Embryonic facial prominence (tissue), 1 donor: ENCODE results near the gene MYH11.
"Not testable (repeated sequence)": the region's sequence is repeated elsewhere in the genome, so short reads cannot be mapped to it uniquely, and the experiment has no call there.

ENCODE experiments used
- DNase-seq: peaks from one replicate; pipeline ENCODE4 v3.0.0-alpha.2; 2016; ENCODE audit errors: extremely low spot score

MYH11 gene

DNA sequence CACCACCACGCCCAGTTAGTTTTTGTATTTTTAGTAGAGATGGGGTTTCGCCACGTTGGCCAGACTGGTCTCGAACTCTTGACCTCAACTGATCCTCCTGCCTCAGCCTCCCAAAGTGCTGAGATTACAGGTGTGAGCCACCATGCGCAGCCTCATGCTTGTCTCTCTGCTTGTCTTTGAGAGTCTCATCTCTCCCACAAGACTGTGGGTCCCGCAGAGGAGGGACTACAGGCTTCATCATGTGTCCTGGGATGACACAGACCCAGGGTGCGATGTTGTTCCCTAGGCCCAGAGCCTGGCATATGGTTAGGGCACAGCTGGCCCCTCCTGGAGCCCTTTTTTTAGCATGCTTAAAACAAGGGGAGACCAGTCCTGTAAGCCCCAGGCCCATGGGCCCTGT is 104.9 kb downstream of the MYH11 start:
- DNase-seq = no peak

DNA sequence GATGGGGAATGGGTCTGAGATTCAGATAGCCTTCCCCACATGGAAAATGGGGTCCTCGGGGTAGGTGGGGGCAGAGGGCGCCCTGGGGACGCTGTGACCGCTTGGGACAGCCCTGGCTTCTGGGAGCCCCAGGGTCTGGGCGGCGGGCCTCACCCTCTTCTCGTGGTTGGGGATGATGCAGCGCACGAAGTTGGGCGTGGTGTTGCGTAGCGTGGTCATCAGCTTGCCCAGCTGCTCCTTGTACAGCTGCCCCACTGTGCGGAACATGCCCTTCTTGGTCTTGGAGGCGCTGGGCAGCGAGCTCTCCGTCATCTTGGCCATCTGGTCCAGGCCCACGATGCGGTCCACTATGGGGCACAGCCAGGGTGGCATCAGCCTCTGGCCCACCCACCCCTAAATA is 106.8 kb downstream of the MYH11 start:
- DNase-seq = no peak

DNA sequence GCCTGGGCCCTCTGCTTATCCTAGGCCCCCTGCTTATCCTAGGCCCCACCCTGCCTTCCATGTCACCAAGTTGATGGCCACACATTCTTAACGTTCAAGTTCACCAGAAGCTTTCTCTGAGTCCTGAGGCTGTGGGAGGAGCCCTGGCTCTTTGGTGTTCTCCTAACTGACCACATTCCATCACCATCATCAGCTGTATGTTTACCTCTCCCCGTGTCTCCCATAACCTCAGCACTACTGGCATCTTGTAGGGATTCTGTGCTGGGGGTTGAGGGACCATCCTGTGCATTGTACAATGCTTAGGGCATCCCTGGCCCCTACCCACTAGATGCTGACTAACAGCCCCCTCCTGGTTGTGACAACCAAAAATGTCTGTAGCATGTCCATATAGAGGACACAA is 107.5 kb downstream of the MYH11 start:
- no peak for DNase-seq

DNA sequence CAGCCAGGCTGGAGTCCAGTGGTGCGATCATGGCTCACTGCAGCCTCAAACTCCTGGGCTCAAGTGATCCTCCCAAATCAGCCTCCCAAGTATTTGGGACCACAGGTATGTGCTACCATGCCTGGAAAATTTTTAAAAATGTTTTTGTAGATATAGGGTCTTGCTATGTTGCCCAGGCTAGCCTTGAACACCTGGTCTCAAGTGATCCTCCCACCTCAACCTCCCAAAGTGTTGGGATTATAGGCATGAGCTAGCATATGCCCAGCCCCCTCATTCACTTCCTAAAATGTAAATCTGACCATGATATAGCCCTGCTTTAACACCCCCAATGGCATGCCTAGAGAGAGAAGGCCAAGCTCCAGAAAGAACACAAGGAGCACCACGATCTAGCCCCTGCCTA is 108.2 kb downstream of the MYH11 start:
- no peak for DNase-seq

DNA sequence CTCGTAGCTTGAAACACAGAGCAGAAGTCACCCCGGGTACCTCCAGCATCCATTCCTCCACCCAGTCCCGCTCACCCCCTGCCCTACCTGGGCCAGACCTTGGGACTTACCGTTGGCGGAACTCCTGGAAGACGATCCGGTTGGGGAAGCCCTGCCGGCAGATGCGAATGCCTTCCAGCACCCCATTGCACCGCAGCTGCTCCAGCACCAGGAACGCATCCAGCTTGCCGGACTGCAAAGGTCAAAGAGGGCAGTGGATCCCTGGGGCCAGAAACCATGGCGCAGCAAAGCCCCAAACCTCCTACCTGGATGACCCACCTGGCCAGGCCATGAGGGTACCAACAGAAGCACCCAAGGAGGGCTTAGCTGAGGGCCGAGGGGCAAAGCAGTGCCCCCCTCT is 108.9 kb downstream of the MYH11 start:
- DNase-seq = no peak

DNA sequence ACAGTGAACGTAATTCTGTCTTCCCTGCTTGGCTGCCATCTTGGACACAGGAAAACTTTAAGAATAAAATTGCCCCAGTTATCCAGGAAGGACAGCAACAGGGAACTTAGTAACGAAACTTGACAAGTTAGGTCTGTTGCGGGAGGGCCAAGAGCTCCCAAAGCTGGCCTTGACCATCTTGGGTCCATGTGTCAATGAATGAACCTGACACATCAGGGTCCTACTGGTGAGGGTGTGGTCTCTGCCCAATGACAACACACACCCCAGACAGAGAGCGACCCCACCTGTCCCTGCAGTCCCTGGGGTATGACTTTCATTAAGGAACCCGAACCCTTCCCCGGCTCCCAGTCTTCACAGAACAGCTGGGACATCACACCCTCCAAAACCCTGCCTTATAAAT is 110.5 kb downstream of the MYH11 start:
- DNase-seq = no peak

DNA sequence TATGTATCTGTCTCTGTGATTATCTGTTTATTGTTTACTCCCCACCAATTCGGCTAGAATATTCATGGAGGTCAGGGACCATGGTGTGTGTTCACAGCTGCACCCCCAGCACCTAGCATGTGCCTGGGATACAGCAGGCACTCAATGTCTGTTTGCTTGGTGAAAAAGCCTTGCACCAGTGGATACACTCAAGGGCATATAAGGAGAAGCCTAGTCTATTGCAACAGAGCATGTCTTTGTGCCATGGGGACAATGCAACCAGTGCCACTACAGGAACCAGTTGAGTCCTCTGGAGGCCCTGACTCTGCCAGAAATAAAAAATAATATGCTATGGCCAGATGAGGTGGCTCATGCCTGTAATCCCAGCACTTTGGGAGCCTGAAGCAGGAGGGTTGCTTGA is 113.2 kb downstream of the MYH11 start:
- no peak for DNase-seq

DNA sequence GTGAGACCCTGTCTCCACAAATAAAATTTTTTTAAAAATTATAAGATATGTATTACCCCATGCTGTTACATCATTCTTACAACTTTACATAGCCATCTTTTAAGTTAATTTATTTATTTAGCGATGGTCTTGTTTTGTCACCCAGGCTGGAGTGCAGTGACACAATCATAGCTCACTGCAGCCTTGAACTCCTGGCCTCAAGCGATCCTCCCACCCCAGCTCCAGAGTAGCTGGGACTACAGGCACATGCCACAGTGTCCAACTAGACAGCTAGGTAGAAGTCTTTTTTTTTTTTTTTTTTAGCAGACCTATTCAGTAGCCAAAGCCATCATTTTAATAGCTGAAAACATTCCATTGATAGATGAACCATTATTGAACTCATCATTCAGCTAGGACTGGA is 114.1 kb downstream of the MYH11 start:
- no peak for DNase-seq

DNA sequence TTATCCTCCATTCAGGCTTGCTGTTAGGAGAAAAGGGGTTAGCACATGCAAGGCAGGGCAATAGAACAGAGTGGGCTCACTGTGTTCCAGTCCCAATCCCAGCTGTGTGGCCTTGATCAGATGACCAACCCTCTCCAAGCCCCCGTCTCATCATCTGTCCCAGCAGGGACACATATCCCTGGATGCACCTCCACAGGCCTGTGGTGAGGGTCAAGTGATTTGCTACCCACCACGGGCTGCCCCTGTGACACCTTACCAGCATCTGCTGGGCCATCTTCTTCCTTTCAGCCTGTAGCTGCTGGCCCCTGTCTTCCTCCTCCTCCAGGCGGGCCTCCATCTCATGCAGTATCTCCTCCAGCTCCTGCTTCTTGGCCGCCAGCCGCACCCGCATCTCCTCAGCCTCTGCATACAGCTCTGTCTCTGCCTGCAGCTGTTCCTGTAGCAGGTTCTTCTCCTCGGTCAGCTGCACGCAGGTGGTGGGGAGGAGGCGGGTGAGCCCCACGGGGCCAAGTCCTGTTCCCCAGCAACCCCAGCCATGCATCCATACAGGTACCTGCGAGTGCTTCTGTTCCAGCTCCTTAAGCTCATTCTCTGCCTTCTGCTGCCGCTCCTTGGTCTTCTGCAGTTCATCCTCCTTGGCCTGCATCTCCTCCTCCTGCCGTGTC is 115.5 kb downstream of the MYH11 start:
- DNase-seq = no peak

DNA sequence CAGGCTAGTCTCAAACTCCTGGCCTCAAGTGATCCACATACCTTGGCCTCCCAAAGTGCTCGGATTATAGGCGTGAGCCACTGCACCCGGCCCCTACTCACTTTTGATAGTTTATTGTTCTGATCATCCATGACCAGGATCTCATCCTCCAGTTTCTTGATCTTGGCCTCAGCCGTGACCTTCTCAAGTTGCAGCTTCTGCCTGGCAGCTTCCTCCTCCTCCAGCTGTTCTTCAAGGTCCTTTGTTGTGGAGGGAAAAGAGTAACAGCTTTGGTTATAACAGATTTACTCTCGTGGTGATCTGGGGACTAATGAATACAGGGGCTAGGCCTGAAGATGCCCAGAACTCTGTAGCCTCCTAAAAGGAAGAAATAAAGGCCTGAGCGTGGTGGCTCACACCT is 116.9 kb downstream of the MYH11 start:
- DNase-seq = no peak

DNA sequence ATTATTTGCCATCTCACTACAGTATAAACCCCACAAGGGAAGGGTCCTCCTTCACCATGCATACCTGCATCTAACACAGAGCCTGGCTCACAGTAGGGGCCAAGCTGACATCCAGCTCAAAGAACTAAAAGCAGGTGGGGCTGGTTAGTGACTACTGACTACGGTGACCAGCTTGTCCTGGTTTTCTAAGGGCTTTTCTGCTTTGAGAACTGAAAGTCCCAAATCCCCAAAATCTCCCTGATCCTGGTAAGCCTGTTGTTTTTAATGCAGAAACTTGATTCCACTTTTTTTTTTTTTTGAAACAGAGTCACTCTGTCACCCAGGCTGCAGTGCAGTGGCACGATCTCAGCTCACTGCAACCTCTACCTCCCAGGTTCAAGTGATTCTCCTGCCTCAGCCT is 117.4 kb downstream of the MYH11 start:
- DNase-seq = no peak

DNA sequence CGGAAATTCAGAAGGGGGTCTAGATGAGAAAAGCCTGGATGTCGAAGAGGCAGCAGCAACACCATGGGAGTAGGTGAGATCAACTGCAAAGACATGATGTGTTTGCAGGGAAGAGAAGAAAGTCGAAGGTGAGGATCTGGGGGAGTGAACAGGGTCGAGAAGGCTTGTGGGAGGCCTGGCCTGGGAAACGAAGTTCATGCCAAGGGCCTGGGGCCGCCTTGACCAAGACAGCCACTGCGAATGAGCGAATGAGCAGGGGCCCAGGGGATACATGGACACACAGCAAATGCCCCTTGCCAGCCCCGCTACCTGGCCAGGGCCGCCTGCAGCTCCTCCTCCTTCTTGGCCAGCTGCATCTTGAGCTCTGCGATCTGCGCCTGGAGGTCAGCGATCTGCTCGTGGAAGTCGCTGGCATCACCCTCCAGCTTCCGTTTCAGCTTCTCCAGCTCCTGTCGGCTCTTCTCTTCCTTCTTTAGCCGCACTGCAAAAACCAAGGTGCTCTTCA is 119.6 kb downstream of the MYH11 start:
- no peak for DNase-seq

DNA sequence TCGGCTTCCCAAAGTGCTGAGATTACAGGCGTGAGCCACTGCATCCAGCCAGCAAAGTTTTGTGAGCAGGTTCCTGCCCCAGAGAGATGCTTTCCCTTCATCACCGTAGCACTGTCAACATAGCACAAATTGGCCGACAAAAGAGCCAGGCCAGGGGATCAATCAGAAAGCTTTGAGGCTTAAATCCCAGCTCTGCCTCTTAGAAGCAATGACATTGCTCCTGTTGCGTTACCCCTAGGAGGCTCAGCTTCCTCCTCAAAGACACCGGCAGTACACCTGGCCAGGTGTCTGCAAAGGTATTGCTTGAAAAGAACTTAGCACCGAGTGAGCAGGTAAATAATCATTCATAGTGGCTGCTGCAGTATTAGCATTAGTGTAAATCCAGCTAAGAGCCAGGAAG is 120.3 kb downstream of the MYH11 start:
- no peak for DNase-seq

DNA sequence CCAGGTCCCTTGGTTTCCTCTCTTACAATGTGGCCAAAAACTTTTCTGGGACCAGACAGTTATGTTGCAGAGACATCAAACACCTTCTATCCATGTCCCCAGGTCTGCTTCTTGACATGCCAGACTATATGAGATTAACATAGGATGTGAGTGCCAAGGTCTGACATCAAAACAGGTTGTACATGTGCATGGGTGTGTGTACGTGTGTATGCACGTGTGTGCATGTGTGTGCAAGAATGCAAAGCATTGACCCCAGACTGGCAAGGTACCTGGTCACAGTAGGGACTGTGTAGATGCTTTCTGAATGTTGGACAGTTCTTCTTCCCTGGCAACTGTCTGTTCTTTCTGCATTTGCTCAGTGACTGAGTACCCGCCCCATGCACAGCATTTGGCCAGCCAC is 121.2 kb downstream of the MYH11 start:
- DNase-seq = no peak

DNA sequence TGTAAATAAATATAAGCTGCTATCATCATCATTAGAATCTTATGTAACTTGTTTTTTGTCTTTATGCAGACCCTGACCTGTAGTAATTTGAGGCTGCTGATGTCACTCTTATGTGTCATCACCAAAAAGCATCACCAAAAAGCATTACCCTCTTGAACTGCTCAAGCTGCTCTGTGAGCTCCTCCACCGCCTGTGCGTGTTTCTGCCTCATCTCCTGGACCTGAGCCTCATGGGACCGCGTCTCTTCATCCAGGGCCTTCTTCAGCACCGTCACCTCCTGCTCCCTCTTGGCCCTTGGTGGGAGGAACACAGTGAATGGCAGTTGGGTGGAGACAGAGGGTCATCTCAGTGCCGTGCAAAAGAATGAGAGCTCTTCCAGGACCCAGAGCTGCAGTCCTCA is 124.4 kb downstream of the MYH11 start:
- DNase-seq = no peak

DNA sequence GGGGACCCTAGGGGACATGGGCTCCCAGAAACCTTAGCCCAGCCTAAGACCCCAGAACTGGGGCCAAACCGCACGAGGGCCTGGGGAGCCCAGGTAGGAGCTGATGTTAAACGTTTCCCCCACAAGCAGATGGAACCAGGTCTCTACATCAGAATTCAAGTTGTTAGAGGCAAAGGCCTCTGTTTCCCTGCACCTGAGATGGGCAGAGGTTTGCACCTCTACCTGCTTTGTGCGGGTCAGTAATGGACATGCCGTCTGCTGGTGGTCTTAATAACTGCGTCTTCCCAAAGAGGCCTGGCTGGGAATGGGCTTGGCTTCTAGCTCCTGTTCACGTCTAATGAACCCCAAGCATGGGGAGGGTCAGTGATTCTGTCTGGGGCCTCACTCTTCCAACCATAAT is 127.7 kb downstream of the MYH11 start:
- DNase-seq = no peak

DNA sequence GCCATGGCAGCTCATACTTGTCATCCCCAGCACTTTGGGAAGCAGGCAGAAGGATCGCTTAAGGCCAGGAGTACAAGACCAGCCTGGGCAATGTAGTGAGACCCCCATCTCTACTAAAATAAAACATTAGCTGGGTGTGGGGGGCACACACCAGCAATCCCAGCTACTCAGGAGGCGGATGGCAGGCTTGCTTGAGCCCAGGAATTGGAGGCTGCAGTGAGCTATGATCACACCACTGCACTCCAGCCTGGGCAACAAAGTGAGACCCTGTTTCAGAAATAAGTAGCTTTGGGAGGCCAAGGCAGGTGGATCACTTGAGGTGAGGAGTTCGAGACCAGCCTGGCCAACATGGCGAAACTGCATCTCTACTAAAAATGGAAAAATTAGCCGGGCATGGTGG is 129.1 kb downstream of the MYH11 start:
- DNase-seq = not testable (repeated sequence)

DNA sequence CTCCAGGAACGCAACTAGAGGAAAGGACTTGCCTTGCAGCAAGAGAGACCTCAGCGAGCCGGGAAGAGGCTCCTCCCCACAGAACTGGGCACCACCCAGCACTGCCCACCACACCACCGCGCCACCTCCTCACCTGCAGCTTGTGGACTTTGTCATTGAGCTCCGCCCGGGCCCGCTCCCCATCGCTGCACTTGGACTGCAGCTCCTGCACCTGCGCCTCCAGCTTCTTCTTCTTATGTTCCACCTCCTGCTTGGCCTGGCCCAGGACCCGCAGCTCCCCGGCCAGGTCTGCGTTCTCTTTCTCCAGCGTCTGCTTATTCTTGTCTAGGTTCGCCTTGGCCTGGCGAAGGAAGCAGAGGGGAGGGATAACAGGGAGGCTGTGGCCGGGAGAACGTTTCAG is 130.1 kb downstream of the MYH11 start:
- no peak for DNase-seq

DNA sequence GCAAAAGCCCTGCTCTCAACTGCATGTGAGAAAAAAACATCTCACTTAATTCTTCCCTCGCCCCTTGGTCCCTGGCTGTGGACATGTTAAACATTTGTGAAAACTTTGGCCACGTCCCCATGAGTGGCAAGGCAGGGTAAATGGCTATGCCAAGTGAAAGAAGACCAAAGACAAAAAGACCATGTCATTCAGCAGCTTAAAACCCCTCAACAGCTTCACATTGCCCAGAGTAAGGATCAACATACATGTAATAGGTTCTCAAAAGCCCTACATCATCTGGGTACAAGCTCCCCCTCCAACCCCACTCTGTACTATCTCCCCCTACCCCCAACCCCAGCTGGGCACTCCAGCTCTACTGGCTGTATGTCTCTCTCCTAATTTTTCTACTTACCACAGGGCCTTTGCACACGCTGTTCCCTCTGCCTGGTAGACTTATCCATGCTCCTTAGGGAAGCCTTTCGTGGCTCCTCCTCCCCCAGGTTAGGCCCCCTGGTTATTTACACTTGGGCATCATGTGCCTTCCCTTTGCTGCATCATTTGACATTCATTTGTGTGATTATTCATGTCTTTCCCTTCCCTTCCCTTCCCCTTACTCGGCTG is 131.1 kb downstream of the MYH11 start:
- no peak for DNase-seq

DNA sequence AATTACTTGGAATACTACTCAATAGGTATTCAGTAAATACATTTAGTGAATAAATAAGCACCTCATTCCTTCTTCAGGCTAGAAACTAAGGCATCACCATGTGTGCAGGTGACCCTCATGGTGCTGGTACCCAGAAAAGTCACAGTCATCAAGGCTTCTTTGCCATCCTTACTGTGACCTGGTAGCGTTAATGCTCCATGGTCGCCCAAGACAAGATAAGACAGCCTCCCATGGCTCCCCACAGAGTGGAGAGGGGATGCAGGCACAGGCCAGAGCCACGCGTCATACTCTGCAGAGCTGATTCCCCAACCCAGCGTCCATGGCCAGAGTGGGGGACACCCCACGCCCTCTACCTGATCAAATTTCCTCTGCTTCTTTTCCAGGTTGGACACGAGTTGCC is 133.0 kb downstream of the MYH11 start:
- no peak for DNase-seq

DNA sequence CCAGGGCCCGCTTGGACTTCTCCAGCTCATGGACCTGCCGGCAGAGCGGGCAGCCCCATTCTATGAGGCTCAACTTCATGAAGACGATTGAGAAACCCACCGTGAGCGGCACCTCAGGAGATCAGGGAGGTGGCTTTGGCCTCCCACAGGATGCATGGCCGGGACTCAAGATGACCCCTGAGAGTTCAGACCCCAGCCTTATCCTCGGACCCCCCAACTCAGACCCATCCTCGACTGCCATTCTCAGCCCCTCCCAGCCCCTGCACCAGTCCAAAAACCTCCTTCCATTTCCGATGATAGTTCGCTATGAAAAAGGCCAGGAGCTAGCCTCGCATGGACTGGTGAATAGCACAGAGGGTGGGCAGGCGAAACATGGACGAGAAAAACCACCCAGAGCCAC is 135.8 kb downstream of the MYH11 start:
- no peak for DNase-seq

DNA sequence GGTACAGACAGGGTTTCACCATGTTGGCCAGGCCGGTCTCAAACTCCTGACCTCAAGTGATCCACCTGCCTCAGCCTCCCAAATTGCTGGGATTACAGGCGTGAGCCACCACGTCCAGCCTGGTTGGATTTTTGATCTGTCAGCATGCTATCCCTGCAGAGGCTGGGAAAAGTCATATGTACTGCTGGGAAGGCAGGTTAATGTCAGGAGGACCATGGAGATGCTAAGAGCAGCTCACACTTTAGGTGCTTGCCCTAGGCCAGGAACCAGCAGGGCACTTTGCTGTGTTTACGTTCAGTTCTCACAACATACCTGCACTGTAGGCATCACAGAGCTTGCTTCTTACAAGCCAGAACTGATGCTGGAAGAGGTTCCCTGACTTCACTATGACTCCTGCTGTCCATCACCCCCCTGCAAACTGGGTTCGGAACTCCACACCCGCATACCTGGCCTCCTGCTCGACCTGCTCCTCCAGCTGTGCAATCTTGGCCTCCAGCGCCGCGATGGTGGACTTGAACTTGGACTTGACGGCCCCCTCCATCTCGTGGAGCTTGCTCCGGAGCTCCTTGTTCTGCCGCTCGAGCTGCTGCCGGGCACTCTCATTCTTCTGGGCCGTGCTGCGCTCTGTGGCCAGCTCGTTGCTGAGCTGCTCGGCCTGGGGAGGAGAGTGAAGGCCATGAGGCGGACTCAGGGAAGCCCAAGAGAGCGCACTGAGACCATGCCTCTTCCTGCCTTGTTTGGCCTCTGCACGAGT is 140.0 kb downstream of the MYH11 start:
- DNase-seq = no peak

DNA sequence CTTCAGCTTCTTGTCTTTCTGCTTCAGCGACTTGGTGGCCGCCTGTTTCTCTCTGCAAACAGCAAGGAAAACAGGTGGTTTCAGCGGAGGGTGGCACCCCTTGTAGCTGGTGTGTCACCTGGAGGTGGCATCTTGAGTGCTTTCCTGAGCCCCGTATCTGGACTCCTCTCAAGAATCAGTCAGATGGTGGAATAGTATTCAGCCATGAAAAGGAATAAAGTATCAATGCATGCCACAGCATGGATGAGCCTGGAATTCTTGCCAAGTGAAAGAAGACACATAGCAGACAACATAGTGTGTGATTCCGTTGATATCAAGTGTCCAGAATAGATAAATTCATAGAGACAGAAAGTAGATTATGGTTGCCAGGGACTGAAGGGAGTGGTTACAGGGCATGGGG is 141.6 kb downstream of the MYH11 start:
- DNase-seq = no peak
